Measurements from ENCODE around the gene ZNF611.
A peak's percentile ranks its signal among the peaks of the same experiment; 100 is the strongest.
"Not testable (repeated sequence)": the region's sequence is repeated elsewhere in the genome, so short reads cannot be mapped to it uniquely, and the experiment has no call there.

The ZNF611 gene

GRCh38 chr19:52689843-52690368 lies 44.9 kb downstream of the ZNF611 start:
- H3K9ac ChIP-seq (ENCODE audit: low read length): peak overlapping the region; percentile 96
- H3K27me3 ChIP-seq (ENCODE audit: low read length): no peaks in the 10 kb centered on the region
- H3K4me3 ChIP-seq (ENCODE audit: insufficient read depth, low read length, poor library complexity, severe bottlenecking): peak overlapping the region; percentile 98
- H4K20me1 ChIP-seq (ENCODE audit: low read depth, low read length): no peaks in the 10 kb centered on the region
- no peaks in the 10 kb centered on the region; the same call in 1 of the 2 replicates for H3K36me3 ChIP-seq (ENCODE audit: low read length)
- peaks cover 49% of the 10 kb centered on the region for H3K79me2 ChIP-seq (ENCODE audit: insufficient read depth, low read length)
- H3K27ac ChIP-seq (ENCODE audit: low read depth, low read length): peak overlapping the region; percentile 78
- H3K9me2 ChIP-seq (replicated peaks; ENCODE audit: insufficient read depth, low read length): no peaks in the 10 kb centered on the region
- no peaks in the 10 kb centered on the region for H3K9me3 ChIP-seq (ENCODE audit: insufficient read depth, low read length)
- peak overlapping the region; percentile 89 for H2AFZ ChIP-seq (ENCODE audit: low read depth, low read length, severe bottlenecking)
- peak overlapping the region; percentile 85 for H3K4me2 ChIP-seq (ENCODE audit: low read depth, low read length, poor library complexity, severe bottlenecking)
- no peak for TF ChIP-seq CTCF (IDR thresholded peaks at IDR 0.05; ENCODE audit: insufficient read depth, low read length, poor library complexity, severe bottlenecking)
- TF ChIP-seq EZH2phosphoT487 (conservative IDR thresholded peaks at IDR 0.05; ENCODE audit: low read length): no peak
- H3F3A ChIP-seq (ENCODE audit: insufficient read depth): peaks cover 12% of the 10 kb centered on the region; the same call in 1 of the 2 replicates

GRCh38 chr19:52688925-52689796 lies 45.7 kb downstream of the ZNF611 start:
- Histone ChIP-seq H3F3A (ENCODE audit: insufficient read depth) (peaks cover 12% of the 10 kb centered on the region; the same call in 1 of the 2 replicates), H3K4me3 (ENCODE audit: insufficient read depth, low read length, poor library complexity, severe bottlenecking) (peak overlapping the region; percentile 98), H3K27ac (ENCODE audit: low read depth, low read length) (peak overlapping the region; percentile 78), H2AFZ (ENCODE audit: low read depth, low read length, severe bottlenecking) (peak overlapping the region; percentile 89), H3K79me2 (ENCODE audit: insufficient read depth, low read length) (peaks cover 55% of the 10 kb centered on the region), H3K9ac (ENCODE audit: low read length) (peak overlapping the region; percentile 96), H3K4me2 (ENCODE audit: low read depth, low read length, poor library complexity, severe bottlenecking) (peak overlapping the region; percentile 85)
- H3K9me3 ChIP-seq (ENCODE audit: insufficient read depth, low read length); H3K27me3 ChIP-seq (ENCODE audit: low read length); H3K9me2 ChIP-seq (replicated peaks; ENCODE audit: insufficient read depth, low read length); H3K36me3 ChIP-seq (ENCODE audit: low read length); H4K20me1 ChIP-seq (ENCODE audit: low read depth, low read length): not testable (repeated sequence)

DNA sequence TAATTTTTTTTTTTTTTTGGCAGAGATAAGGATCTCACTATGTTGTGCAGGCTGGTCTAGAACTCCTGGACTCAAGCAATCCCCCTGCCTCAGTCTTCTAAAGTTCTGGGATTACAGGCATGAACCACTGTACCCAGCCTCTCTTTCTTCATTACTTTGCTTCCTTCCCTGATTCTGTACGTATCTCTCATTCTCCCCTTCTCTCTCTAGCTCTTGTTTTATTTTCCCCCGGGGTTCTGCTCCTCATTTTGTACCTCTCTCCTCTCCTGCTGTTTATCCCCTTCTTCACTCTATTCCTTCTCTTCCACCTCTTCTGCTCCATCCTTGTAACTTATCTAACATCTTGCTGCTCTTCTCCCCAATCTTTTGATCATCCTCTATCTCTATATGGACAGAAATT lies 46.5 kb downstream of the ZNF611 start:
- TF ChIP-seq CTCF (IDR thresholded peaks at IDR 0.05; ENCODE audit: insufficient read depth, low read length, poor library complexity, severe bottlenecking): no peak
- no peak for TF ChIP-seq EZH2phosphoT487 (conservative IDR thresholded peaks at IDR 0.05; ENCODE audit: low read length)
- Histone ChIP-seq H3K36me3 (ENCODE audit: low read length) (no peaks in the 10 kb centered on the region; the same call in 1 of the 2 replicates), H3K79me2 (ENCODE audit: insufficient read depth, low read length) (peaks cover 63% of the 10 kb centered on the region), H3K9me2 (replicated peaks; ENCODE audit: insufficient read depth, low read length) (no peaks in the 10 kb centered on the region), H3K9me3 (ENCODE audit: insufficient read depth, low read length) (no peaks in the 10 kb centered on the region), H3K4me3 (ENCODE audit: insufficient read depth, low read length, poor library complexity, severe bottlenecking) (peak overlapping the region; percentile 98), H2AFZ (ENCODE audit: low read depth, low read length, severe bottlenecking) (no peak overlapping the region), H3K4me2 (ENCODE audit: low read depth, low read length, poor library complexity, severe bottlenecking) (peak overlapping the region; percentile 85), H3K9ac (ENCODE audit: low read length) (peak overlapping the region; percentile 96), H3K27ac (ENCODE audit: low read depth, low read length) (no peak overlapping the region), H3K27me3 (ENCODE audit: low read length) (no peaks in the 10 kb centered on the region), H3F3A (ENCODE audit: insufficient read depth) (peaks cover 9% of the 10 kb centered on the region; the same call in 1 of the 2 replicates), H4K20me1 (ENCODE audit: low read depth, low read length) (no peaks in the 10 kb centered on the region)

- H3K9ac ChIP-seq (ENCODE audit: low read length): no peak overlapping the region
- TF ChIP-seq CTCF (IDR thresholded peaks at IDR 0.05; ENCODE audit: insufficient read depth, low read length, poor library complexity, severe bottlenecking): no peak
- TF ChIP-seq EZH2phosphoT487 (conservative IDR thresholded peaks at IDR 0.05; ENCODE audit: low read length): no peak
- H2AFZ ChIP-seq (ENCODE audit: low read depth, low read length, severe bottlenecking): no peak overlapping the region
- no peaks in the 10 kb centered on the region for H3K9me2 ChIP-seq (replicated peaks; ENCODE audit: insufficient read depth, low read length)
- no peaks in the 10 kb centered on the region; the same call in 1 of the 2 replicates for H3K36me3 ChIP-seq (ENCODE audit: low read length)
- no peaks in the 10 kb centered on the region for H4K20me1 ChIP-seq (ENCODE audit: low read depth, low read length)
- H3K27me3 ChIP-seq (ENCODE audit: low read length): no peaks in the 10 kb centered on the region
- no peaks in the 10 kb centered on the region for H3K9me3 ChIP-seq (ENCODE audit: insufficient read depth, low read length)
- peaks cover 9% of the 10 kb centered on the region; the same call in 1 of the 2 replicates for H3F3A ChIP-seq (ENCODE audit: insufficient read depth)
- no peak overlapping the region for H3K27ac ChIP-seq (ENCODE audit: low read depth, low read length)
- H3K79me2 ChIP-seq (ENCODE audit: insufficient read depth, low read length): peaks cover 67% of the 10 kb centered on the region
- H3K4me3 ChIP-seq (ENCODE audit: insufficient read depth, low read length, poor library complexity, severe bottlenecking): no peak overlapping the region
- H3K4me2 ChIP-seq (ENCODE audit: low read depth, low read length, poor library complexity, severe bottlenecking): peak overlapping the region; percentile 85
These were observed 47.2 kb downstream of the ZNF611 start for GRCh38 chr19:52687684-52688083.
